AG04450 (cell line): ENCODE data around the gene ETS2. TPM values are rescaled to one million over a fixed set of nuclear protein-coding genes. Genes with fewer than 3 reads are reported as not detected.

ENCODE experiments used
- CTCF ChIA-PET: fragments of 300-600, 350-600 bp; formaldehyde crosslinking; extraction: SDS; loops from one replicate; lab custom pipeline; 2022; ENCODE audit warnings: antibody characterized with exemption, inconsistent platforms; lab: Charles Lee
- POLR2A ChIA-PET: fragments of 350-600 bp; formaldehyde crosslinking; extraction: SDS; loops from one replicate; lab custom pipeline; 2021; ENCODE audit warnings: antibody characterized with exemption, inconsistent platforms; lab: Yijun Ruan, JAX
- DNase-seq: peaks from one replicate; pipeline ENCODE4 v3.0.0-alpha.2; 2011; ENCODE audit warnings: low read depth, low spot score
- H3K27ac ChIP-seq: one replicate; pipeline ENCODE4 v1.5.1; 2012; ENCODE audit warnings: low read depth, low read length, control low read depth
- H3K27me3 ChIP-seq: one replicate; pipeline ENCODE4 v1.6.0; 2012; ENCODE audit warnings: low read length; ENCODE audit not compliant: control insufficient read depth, insufficient read depth
- H3K4me3 ChIP-seq: 2 replicates; pipeline ENCODE4 v1.5.1; 2011; ENCODE audit warnings: mild to moderate bottlenecking, low read depth, low read length, control low read depth
- H3K9me3 ChIP-seq: 2 replicates; pipeline ENCODE4 v1.5.1; 2012; ENCODE audit warnings: low read length; ENCODE audit not compliant: control insufficient read depth, insufficient read depth
- polyA minus RNA-seq: library from RNA; depleted of rRNA, polyadenylated mRNA; stranded (reverse); fragments of >200 nt; gene quantifications from 2 replicates; pipeline ENCODE4 v1.2.3, GENCODE V29; 2011; rRNA and poly(A)+ RNA removed
- polyA plus RNA-seq: library from polyadenylated mRNA; depleted of rRNA; stranded (reverse); fragments of >200 nt; gene quantifications from 2 replicates; pipeline ENCODE4 v1.2.3, GENCODE V29; 2011; rRNA removed
- TF ChIP-seq, protein P1 (sequence below): IDR thresholded peaks from 2 replicates; pipeline ENCODE4 v1.5.1; 2011; ENCODE audit warnings: low read depth, low read length, control low read depth, inconsistent platforms

ETS2 gene
- polyA plus RNA-seq (60.1 and 62.7 TPM in 2 replicates), polyA minus RNA-seq (60.1 and 67.9 TPM in 2 replicates)

DNA sequence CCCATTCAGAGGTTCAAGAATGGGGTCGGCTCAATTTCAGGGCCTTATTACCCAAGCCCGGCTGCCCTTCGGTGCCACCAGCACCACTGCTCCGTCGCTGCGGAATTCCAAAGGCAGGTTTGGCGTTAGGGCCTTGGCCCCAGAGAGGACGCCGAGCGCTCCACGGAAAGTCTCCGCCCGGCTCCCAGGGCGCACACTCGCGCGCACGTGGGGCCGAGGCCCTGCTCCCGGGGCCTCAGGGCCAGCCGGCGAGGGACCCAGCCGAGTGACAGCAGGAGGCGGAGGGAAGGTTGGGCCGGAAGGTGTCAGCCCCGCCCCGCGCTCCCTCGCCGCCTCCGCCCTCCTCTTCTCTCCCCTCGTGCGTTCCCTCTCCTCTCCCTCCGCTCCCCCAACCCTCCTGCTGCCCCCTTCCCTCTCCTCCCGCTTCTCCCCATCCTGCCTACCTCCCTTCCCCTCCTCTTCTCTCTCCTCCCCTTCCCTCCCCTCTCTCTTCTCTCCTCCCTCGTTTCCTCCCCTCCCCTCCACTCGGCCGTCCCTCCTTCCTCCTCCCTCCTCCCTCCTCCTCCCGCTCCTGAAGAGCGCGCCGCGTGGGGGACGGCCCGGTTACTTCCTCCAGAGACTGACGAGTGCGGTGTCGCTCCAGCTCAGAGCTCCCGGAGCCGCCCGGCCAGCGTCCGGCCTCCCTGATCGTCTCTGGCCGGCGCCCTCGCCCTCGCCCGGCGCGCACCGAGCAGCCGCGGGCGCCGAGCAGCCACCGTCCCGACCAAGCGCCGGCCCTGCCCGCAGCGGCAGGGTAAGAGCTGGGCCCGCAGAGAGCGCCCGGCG, at the start of gene ETS2:
Gene ETS2 (plus strand): TSS at position 602 of the 825 bp plus-strand sequence. CDS start 4,106 bp downstream, outside the sequence.
- POLR2A ChIA-PET: interaction anchor here (0.5 to 1.8 kb wide), 9 partner anchors 12 to 319 kb away, joined by 3 to 10 read pairs (median 3); no protein-coding TSS in a partner anchor
- CTCF ChIA-PET: interaction anchor here (1.6 kb wide), 1 partner anchor 332 kb away, joined by 3 read pairs; no protein-coding TSS in a partner anchor
- no peaks in the 10 kb centered on the region; the same call in 1 of the 2 replicates for H3K9me3 ChIP-seq
- peak within 1 kb of the TSS; percentile 41 for H3K27ac ChIP-seq
- H3K4me3 ChIP-seq: peak within 1 kb of the TSS; percentile 88
- TF ChIP-seq, protein P1, sequence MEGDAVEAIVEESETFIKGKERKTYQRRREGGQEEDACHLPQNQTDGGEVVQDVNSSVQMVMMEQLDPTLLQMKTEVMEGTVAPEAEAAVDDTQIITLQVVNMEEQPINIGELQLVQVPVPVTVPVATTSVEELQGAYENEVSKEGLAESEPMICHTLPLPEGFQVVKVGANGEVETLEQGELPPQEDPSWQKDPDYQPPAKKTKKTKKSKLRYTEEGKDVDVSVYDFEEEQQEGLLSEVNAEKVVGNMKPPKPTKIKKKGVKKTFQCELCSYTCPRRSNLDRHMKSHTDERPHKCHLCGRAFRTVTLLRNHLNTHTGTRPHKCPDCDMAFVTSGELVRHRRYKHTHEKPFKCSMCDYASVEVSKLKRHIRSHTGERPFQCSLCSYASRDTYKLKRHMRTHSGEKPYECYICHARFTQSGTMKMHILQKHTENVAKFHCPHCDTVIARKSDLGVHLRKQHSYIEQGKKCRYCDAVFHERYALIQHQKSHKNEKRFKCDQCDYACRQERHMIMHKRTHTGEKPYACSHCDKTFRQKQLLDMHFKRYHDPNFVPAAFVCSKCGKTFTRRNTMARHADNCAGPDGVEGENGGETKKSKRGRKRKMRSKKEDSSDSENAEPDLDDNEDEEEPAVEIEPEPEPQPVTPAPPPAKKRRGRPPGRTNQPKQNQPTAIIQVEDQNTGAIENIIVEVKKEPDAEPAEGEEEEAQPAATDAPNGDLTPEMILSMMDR: no peak; the same call in 1 of the 2 replicates
- no peaks in the 10 kb centered on the region for H3K27me3 ChIP-seq
- peak; percentile 80 for DNase-seq

DNA sequence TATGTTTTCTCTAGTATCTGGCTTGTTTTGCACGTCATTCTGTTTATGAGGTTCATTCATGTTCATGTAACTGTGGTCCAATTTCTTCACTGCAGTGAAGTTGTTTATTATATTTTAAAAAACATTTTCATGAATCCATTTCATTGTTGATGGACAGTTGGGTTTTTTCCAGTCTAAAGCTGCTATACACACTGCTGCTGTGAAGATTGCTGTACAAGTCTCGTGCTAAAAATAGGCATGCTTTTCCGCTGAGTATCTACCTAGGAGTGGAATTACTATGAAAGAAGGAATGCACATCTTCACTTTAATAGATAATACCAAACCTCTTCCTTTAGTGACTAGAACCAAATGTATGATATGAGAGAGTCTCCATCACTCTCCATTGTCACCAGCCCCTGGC, 49.0 kb upstream of the ETS2 start:
- TF ChIP-seq, protein P1: no peak
- no peak overlapping the region for H3K4me3 ChIP-seq
- DNase-seq: peak; percentile 70
- POLR2A ChIA-PET: interaction anchor here (0.9 to 1.7 kb wide), 2 partner anchors 12 to 49 kb away, joined by 5 to 10 read pairs; partner anchors contain the start of gene ETS2
- no peaks in the 10 kb centered on the region for H3K9me3 ChIP-seq
- CTCF ChIA-PET: no interaction called here
- H3K27me3 ChIP-seq: no peaks in the 10 kb centered on the region
- H3K27ac ChIP-seq: peak overlapping the region; percentile 59

DNA sequence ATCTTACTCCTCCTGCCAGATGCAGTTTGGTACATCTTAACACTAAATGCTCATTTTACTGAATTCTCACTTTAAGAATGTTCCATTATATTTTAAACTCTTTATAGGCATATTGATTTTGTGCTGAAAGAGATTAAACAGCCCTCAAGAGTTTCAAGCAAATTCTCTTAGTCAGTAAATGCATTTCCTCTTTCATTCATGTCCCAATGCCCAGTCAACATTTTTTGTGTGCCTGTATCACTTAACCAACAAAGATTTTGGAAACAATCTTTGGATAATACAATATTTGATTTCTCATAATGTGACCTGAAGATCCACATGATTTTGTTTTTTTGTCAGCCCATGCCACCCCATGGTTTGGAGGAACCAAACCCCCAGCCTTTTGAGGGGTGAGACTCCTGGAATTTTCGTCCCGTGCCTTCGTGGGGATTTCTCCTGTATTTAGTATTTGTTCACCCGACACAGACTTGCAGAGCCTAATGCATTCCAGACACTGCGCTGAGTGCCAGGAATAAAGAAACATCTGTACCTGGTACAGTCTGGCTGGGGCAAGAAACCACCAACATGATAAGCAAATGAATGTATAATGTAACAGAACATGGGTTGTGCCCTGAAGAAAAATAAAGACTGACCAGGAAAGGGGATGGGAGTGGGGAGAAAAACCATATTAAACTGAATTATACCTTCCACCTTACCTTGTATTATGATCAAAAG, 47.1 kb upstream of the ETS2 start:
- no peak overlapping the region for H3K4me3 ChIP-seq
- H3K27ac ChIP-seq: no peak overlapping the region
- no peaks in the 10 kb centered on the region for H3K9me3 ChIP-seq
- POLR2A ChIA-PET: interaction anchor here (0.9 to 2.2 kb wide), 4 partner anchors 11 to 73 kb away, joined by 3 to 10 read pairs (median 4); partner anchors contain the start of gene ETS2
- no peaks in the 10 kb centered on the region for H3K27me3 ChIP-seq
- DNase-seq: no peak
- TF ChIP-seq, protein P1: no peak
- CTCF ChIA-PET: no interaction called here

DNA sequence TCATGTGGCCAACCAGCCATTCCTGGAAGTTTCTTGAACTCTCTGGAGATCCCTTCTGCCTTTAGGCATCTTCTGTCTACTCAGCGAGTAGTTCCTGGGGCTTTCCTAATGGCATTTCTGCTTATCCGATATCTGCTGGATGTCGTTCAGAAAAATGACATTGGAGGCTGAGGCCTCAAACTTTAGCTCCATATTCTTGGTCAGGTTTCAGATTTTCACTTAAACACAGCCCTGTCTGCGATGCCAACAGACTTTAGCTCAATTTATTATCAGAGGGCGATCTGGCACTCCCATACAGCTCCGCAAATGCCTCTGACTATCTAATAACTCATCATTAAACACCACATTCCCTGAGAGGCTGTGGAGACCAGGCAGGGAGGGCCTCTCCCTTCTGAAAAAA, 46.3 kb upstream of the ETS2 start:
- Histone ChIP-seq H3K4me3 (no peak overlapping the region), H3K27me3 (no peaks in the 10 kb centered on the region), H3K9me3 (no peaks in the 10 kb centered on the region), H3K27ac (peak overlapping the region; percentile 73)
- DNase-seq: no peak
- CTCF ChIA-PET: interaction anchor here (1.0 kb wide), 2 partner anchors 9 to 25 kb away, joined by 4 to 5 read pairs; no protein-coding TSS in a partner anchor
- TF ChIP-seq, protein P1: no peak
- POLR2A ChIA-PET: interaction anchor here (0.9 to 2.2 kb wide), 5 partner anchors 10 to 382 kb away, joined by 3 to 10 read pairs (median 3); partner anchors contain the start of gene ETS2
